Effector CD4-positive, alpha-beta T cell (primary cell): ENCODE results near the gene SPAG6. TPM values are rescaled to one million over a fixed set of nuclear protein-coding genes. Genes with fewer than 3 reads are reported as not detected.
"Not testable (repeated sequence)": the region's sequence is repeated elsewhere in the genome, so short reads cannot be mapped to it uniquely, and the experiment has no call there.

Source experiments
- DNase-seq: peaks from one replicate; pipeline ENCODE4 v3.0.0-alpha.2; 2020
- total RNA-seq: gene quantifications from one replicate; lab custom pipeline; 2026; lab: John Stamatoyannopoulos, UW

SPAG6 gene
- total RNA-seq: not detected

DNA sequence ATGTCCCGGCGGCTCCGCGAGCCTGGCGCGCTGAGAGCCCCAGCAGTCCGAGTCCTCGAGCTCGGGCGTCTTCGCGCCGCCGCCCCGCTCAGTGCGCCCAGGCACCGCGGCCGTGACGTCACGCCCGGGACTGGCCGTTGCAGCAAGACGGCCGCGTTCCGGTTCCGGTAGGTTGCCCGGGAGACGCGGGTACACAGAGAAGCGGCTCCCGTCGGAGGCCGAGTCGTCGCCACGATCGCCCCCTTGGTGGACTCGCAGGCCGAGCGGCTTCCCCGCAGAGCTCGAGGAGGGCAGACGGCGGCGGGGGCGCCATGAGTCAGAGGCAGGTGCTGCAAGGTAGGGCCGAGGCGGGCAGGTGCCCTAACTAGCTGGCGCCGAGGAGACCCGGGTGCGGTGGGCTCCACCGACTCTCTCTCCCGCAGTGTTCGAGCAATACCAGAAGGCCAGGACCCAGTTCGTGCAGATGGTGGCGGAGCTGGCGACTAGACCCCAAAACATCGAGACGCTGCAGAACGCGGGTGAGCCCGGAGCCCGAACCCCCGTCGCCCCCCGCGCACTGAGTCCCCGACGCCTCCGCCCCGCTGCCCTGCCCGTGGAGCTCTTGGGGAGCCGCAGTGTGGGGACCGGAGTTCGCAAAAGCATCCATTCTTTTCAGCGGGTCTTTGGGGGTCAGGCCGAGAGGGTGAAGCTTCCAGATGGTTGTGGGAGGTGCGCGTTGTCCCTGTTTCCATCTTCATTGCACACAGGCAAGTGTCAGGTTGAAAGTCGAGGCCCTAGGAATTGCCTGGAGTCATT lies at the start of gene SPAG6:
Gene SPAG6, plus strand, starts transcription at position 196 of the 795 bp plus-strand sequence. Its CDS starts 116 bp downstream, at position 312.
- no peak for DNase-seq

DNA sequence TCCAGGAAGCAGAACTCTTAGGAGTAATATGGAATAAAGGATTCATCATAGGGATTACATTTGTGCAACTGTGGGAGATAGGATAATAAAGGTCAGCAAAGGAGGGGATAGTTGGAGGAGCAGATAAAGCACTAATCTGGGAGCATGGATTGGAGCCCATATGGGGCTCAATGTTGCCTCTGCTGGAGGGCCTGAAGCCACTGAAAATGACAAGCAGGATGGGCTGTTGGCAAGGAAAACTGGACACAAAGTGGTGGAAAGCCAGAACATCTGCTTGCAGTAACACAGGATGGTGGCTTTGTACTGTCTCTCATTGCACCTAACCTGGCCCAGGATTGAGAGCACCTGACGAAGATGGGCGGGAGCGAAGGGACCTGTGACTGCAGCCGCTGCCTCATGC lies 44.1 kb upstream of the SPAG6 start:
- DNase-seq: no peak

DNA sequence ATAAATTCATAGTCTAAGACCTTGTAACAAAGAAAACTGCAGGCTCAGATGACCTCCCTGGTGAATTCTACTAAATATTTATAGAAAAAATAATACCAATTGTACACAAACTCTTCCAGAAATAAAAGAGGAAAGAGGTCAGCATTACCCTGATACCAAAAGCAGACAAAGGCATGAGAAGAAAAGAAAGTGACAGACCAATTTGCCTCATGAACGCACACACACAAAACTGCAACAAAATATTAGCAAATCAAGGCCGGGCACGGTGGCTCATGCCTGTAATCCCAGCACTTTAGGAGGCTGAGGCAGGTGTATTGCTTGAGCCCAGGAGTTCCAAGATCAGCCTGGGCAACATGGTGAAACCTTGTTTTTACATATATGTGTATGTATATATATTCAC lies 41.8 kb upstream of the SPAG6 start:
- no peak for DNase-seq

DNA sequence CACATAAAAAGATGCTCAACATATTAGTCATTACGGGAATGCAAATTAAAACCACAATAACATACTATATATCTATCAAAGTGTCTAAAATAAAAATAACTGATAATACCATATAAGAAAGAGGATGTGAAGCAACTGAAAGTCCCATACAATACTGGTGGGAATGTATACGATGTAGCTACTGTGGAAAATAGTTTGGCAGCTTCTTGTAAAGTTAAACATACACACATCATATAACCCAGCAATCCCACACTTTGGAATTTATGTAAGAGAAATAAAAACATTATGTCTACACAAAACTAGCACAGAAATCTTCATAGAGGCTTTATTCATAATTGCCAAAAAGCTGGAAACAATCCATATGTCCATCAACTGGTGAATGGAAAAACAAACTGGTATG lies 39.6 kb upstream of the SPAG6 start:
- no peak for DNase-seq

DNA sequence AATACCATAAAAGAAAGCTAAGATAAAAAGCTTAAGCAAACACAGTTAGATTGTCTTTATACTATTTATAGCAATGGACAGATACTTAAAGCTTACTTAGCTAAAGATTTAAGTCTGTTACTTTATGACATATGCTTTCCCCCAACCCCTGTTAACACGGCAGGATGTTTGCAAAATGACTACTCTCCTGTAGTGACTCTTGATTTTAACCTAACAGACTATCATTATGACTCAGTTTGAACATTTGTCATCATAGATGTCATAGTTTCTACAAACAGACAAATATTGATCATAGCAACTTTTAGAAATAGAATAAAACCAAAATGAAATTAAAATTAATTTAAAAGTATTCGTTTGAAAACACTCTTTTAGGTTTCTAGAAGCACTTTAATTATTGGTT lies 36.9 kb upstream of the SPAG6 start:
- no peak for DNase-seq

DNA sequence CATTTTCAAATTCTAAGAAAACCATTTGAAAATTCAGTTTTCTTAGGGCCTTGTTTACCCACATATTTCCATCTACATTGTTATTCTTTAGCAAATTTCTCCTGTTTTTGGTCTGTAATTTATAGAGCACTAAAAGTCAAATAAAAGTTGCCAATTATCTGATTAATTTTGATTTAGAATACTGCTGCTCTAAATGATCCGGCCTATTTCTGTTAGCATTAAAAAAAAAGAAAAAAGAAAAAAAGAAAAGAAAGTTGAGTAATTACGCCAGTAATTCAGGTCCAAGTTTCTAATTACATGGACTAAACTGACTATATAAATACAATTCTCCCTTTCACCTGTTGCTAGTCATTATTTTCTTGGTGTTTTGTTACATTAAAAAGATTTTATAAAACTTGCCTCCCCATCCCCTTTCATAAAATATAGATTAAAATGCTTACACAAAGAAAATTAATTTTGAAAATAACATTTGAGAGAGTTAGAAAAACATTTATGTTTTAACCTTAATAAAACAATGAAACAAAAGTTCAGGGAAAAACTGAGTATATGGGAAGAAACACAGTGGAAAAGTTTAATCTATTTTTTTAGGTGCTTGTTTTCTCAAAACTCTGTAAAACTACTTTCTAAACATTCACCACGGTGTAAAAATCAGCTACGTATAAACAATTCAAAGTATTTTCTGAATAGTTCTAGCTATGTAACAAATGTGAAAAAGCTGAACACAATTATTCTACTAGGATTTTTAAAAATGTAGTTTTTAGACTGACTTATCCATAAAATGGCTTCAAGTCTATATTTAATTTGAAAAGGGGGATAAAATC lies 35.9 kb upstream of the SPAG6 start:
- DNase-seq: no peak

DNA sequence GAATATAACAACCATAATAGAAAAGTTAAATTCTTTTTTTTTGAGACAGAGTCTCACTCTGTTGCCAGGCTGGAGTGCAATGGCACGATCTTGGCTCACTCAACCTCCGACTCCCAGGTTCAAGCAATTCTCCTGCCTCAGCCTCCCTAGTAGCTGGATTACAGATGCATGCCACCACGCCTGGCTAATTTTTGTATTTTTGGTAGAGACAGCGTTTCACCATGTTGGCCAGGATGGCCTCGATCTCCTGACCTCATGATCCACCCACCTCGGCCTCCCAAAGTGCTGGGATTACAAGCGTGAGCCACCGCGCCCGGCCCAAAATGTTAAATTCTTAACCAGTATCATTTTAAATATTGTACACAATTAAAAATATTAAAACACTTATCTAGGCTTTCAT lies 35.3 kb upstream of the SPAG6 start:
- DNase-seq: not testable (repeated sequence)

DNA sequence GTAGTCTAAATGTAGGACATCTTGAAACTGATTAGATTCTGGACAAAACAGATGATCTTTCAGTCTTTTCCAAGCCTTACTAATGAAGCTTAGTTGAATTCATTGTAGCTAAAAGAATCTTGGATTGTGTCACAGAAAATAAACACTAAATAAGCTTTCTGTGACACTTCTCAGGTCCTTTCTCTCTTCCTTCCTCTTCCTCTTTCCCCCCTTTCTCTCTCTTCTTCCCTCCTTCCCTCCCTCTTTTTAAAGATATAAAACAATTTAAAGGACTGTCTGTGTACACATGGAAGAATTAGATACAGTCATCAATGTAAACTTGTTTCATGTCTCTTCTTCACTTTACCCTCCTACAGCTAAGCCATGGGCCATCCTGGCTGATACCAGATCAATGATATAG lies 34.4 kb upstream of the SPAG6 start:
- no peak for DNase-seq

DNA sequence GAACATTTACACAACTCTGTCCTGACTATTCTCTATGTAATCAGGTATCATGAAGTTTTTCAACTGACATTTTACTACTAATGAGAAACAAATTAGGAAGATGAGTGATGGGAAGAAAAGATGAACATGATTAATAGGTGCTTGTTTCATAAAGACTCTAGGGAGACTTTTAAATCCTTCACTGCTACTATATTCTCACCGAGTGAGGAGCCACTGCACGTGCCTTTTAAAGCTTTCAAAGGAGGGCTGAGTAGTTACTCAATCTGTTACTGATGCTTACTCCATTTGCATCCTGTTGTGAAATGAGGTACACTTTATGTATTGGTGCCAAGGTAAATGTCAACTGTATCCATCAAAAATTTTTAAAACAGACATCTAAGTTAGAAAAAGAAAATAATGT lies 30.4 kb upstream of the SPAG6 start:
- no peak for DNase-seq

DNA sequence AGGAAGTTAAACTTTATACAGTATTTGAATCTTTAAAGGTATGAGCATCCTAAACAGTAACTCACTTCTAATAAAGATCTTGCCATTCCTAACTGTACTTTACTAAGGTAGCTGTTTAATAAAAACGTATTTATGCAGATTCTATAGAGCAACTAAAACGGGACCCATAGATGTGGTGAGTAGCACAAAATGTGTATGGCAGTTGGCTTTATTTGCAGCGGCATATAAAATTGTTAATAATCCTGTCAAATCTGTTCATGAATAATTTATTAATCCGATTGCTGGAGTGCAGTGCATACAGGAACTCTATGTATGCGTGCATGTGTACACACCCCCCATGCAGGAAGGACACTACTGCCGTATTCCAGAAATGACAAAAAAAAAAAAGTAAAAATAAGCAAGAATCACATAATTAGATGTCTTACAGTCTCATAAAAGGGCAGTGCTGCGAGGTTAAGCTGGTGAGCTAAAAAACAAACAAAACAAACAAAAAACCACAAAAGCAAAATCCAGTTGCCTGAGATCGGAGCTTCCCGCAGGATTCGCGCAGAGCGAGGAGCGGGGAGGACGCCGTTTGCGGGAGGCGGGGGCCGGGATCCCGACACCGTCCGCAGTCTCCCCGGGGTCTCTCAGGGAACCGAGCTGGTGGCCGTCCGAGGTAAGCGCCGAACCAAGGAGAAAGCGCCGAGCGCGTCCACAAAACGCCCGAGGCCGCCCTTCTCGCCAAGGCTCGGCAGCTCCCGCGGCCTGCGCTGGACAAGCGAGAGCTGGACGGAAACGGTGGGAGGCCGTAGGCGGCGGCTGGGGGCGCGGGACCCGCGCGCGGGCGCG lies 29.6 kb upstream of the SPAG6 start:
- no peak for DNase-seq

DNA sequence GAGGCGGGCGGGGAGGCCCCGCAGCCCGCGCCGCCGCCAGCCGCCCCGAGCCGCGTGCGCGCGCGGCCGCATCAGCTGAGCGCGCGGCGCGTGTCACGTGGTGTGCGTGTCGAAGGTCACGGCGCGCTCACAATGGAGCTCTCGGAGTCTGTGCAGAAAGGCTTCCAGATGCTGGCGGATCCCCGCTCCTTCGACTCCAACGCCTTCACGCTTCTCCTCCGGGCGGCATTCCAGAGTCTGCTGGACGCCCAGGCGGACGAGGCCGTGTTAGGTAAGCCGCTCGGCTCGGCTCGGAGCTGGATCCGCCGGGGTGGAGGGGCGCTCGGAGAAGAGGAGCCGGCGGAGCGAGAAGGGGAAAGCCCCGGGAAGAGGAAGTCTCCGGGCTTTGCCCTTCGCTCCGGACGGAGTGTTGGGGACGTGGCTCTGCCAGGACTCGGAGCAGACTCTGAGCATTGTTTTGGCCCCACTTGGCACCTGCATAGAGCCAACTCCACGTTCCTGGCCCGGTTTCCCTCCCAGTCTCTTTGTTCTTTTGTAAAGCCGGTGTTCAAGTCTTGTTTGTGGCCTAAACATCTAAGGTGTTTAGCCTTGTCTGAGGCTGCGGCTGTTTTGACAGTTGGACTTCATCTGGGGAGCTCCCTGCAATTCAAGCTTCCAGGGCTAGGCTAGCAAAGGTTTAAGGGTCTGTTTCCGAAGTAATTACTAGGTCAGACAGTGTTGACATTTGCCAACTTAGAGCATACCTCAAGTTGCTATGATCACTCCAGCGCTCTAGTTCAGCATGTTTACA lies 28.8 kb upstream of the SPAG6 start, which contains the start of gene COMMD3:
Gene COMMD3, plus strand, starts transcription at position 103 of the 790 bp plus-strand sequence. Its CDS starts 30 bp downstream, at position 133.
- DNase-seq: peak; percentile 76

DNA sequence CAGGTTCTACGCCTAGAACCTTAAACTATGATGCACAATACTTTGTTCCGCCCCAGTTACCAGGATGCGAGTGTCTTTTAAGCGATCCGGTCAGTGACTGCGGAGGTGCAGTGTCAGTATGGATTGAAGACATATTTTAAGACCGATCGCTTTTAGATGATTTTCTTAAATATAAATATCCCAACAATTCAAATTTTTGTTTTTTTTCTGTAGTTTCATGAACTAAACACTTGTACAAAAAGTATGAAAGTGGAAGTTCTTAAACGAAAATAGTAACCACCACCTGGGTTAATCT lies 28.3 kb upstream of the SPAG6 start:
- DNase-seq: no peak

DNA sequence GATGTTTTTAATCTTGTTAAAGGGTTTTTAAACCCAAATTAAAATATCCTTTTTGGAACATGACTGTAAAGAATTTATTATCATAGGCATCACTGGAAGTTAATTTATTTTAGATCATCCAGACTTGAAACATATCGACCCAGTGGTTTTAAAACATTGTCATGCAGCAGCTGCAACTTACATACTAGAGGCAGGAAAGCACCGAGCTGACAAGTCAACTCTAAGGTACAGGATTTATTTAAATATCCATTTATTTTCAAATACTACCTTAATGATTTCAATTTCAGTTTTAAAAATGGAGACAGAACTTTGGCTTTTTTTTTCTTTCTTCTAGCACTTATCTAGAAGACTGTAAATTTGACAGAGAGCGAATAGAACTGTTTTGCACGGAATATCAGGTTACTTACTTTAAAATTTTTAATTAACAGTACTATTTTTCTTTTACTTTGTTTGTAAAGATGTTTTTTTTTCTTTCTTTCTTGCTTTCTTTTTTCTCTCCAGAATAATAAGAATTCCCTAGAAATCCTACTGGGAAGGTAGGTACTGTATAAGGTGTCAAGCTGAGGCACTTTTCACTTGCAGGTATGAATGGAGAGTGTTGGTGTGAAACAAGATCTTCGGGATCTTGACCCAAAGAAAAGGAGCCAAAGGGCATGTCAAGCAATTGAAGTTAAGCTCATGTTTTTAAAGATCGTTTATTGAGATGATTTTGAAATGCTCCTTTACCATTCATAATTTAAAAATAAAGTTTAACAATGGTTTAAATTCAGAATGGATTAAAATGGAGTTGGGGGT lies 27.3 kb upstream of the SPAG6 start:
- DNase-seq: no peak

DNA sequence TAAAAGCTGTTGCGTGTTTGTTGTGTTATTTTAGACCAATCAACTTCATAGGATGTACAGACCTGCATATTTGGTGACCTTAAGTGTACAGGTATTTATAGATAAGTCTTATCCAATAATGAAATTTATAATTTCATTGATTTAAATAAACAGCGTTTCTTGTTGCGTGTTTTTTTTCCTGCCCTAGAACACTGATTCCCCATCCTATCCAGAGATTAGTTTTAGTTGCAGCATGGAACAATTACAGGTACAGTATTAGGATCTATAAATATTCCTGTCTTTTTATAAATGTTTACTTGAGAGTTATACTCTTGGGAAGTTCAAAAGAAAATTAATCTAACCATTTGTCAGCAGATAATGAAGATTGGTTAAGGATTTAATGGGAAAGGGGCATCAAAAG lies 26.5 kb upstream of the SPAG6 start:
- no peak for DNase-seq

DNA sequence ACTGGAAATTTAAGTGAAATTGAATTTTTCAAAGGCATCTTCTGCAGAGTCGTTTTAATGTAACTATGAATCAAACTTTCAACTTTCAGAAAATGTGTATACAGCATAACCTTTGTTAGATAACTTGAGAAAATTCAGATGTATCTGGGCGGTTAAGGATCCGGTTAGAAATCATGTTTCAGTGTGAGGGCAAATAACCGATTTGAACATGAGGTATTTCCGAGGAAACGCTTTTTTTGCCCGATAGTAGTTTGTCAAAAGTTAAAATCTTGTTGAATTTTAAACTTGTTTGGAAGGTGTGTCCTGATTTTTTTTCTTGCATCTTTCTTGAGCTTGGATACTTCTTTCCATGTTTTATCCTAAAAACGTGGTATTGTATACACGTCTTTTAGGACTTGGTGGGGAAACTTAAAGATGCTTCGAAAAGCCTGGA lies 25.7 kb upstream of the SPAG6 start:
- DNase-seq: no peak

DNA sequence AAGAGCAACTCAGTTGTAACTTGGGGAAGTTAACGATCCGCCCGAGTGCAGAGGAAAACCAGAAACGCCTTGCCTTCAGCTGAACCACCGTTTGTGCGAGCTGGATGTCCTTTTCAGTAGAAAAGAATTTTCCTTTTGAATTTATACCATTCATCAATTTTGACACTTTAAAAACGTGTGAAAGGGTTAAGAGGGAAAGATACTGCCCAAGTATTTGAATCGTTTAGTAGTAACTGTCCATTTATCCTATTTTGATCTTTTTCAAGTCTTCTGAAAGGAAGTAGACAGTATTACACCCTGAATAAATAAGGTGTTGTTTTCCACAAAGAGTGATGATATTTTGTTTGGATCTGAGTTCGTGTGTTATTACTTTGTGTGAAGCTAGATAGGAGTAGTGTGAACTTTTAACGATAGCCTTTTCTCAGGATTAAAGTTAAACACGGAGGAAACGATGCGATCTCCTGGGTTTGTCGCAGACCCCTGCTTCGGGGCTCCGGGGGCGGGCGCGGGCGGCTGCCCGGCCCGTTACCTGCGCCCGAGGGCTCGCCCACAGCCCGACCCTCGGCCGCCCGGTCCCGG lies 25.2 kb upstream of the SPAG6 start:
- no peak for DNase-seq

DNA sequence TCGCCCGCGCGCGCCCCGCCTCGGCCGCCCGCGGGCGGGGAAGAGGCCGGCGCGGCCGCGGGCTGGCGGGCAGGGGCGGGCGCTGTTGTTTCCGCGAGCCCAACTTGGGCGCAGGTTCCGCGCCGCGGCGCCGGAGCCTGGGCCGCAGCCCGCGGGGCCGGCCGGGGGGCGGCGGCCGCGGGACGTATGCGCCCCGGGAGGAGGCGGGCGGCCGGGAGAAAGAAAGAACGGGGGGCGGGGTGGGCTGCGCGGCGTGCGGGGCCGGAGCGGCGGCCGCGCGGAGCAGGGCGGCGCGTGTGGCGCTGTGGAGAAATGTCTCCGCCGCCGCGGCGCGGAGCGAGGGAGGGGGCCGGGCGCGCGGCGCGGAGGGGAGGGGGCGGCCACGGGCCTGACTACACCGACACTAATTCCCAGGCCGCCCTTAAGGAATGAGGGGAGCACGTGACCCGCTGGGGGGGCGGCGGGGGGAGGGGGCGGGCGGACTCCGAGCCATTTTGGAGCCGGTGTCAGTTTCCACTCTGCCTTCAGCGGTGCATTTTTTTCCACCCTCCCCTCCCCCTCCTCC lies 24.6 kb upstream of the SPAG6 start, which contains the start of gene BMI1:
Gene BMI1, plus strand, starts transcription at position 509 of the 565 bp plus-strand sequence. CDS start 5,351 bp downstream, outside the sequence.
- DNase-seq: peak; percentile 46

DNA sequence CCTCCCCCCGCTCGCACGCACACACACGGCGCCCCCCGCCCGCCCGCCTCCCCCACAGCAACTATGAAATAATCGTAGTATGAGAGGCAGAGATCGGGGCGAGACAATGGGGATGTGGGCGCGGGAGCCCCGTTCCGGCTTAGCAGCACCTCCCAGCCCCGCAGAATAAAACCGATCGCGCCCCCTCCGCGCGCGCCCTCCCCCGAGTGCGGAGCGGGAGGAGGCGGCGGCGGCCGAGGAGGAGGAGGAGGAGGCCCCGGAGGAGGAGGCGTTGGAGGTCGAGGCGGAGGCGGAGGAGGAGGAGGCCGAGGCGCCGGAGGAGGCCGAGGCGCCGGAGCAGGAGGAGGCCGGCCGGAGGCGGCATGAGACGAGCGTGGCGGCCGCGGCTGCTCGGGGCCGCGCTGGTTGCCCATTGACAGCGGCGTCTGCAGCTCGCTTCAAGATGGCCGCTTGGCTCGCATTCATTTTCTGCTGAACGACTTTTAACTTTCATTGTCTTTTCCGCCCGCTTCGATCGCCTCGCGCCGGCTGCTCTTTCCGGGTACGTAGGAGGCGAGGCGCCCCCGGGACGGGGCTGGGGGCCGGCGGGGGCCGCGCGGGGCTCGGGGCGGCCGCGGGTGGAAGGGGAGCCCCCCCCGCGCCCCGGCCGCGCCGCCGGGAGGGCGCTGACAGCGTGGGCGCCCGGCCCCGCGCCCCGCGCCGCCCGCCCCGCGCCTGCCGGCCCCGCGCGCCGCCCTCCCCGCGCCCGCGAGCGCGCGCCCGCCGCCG lies 24.0 kb upstream of the SPAG6 start:
- DNase-seq: peak; percentile 49

DNA sequence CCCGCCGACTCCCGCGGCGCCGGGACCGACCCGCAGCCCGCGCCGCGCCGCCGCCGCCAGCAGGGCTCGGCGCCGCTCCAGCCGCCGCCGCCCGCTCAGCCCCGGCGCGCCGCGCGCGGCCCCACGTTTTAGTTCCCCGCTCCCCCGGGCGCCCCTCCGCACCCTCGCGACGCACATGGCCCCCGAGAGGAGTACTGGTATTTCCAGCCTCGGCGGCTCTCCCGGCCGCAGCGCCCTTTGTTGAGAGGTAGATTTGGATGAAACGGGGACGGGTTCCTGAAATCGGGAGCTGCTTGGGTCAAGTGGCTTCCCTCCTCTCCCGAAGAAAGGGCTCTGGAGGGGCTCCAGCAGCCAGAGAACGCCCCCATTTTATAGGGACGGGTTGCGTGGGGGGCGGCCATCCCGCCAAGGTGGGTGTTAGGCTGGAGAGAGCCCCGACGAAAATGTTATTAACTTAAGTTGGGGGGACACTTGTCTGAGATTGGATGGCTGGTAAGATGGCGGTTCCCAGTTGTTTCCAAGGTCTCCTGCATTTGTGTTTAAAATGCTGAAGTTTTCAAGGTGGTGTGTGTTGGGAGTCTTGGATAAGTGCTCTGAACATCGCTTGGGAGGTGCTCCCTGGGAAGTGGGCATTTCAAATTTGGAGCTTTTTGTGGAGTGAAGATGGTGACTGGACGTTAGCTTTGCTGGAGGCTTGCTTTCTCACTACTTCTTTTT lies 23.2 kb upstream of the SPAG6 start:
- no peak for DNase-seq
